ENCODE measurements around the gene PROSER3.

Gene PROSER3

GRCh38 chr19:35801828-35802227 lies 43.9 kb downstream of the PROSER3 start:
- Histone ChIP-seq H3K27ac (no peak overlapping the region), H3K4me3 (no peak overlapping the region)

GRCh38 chr19:35805526-35806102 lies 47.6 kb downstream of the PROSER3 start:
- no peak overlapping the region for H3K4me3 ChIP-seq
- no peak overlapping the region for H3K27ac ChIP-seq

- H3K4me3 ChIP-seq: no peak overlapping the region
- no peak overlapping the region for H3K27ac ChIP-seq
Measured at GRCh38 chr19:35806597-35806996, 48.6 kb downstream of the PROSER3 start.

GRCh38 chr19:35807633-35808032 lies 49.7 kb downstream of the PROSER3 start:
- no peak overlapping the region for H3K4me3 ChIP-seq
- no peak overlapping the region for H3K27ac ChIP-seq

- Histone ChIP-seq H3K4me3 (no peak overlapping the region), H3K27ac (no peak overlapping the region)
Measured at GRCh38 chr19:35811317-35812219, 53.6 kb downstream of the PROSER3 start.

GRCh38 chr19:35812220-35813042 lies 54.5 kb downstream of the PROSER3 start, which contains the start of gene PRODH2:
Gene PRODH2, minus strand, starts transcription at chr19:35812845. Its CDS starts 40 bp downstream, at chr19:35812805.
- no peak within 1 kb of the TSS for H3K27ac ChIP-seq
- no peak within 1 kb of the TSS for H3K4me3 ChIP-seq

- H3K4me3 ChIP-seq: no peak overlapping the region
- H3K27ac ChIP-seq: no peak overlapping the region
Measured at GRCh38 chr19:35813043-35813890, 55.3 kb downstream of the PROSER3 start.

GRCh38 chr19:35816262-35816661 lies 58.3 kb downstream of the PROSER3 start:
- Histone ChIP-seq H3K4me3 (no peak overlapping the region), H3K27ac (no peak overlapping the region)

GRCh38 chr19:35816846-35817245 lies 58.9 kb downstream of the PROSER3 start:
- Histone ChIP-seq H3K27ac (no peak overlapping the region), H3K4me3 (no peak overlapping the region)

- H3K4me3 ChIP-seq: no peak overlapping the region
- no peak overlapping the region for H3K27ac ChIP-seq
Measured at GRCh38 chr19:35818445-35818844, 60.5 kb downstream of the PROSER3 start.
